AG09319 (cell line): ENCODE results near the gene CCDC91.

Source experiments
- DNase-seq: peaks from one replicate; pipeline ENCODE4 v3.0.0-alpha.2; 2010; ENCODE audit warnings: low read depth; ENCODE audit errors: extremely low read depth
- CTCF ChIP-seq: IDR thresholded peaks from 2 replicates; pipeline ENCODE4 v1.5.1; 2011; ENCODE audit warnings: low read depth, mild to moderate bottlenecking, inconsistent platforms, low read length, moderate library complexity

Gene CCDC91

GRCh38 chr12:28219827-28220226, 29.6 kb downstream of the CCDC91 start:
- no peak for DNase-seq
- TF ChIP-seq CTCF: no peak

GRCh38 chr12:28222081-28222700, 31.9 kb downstream of the CCDC91 start:
- TF ChIP-seq CTCF: no peak
- no peak for DNase-seq

GRCh38 chr12:28223025-28223554, 32.8 kb downstream of the CCDC91 start:
- TF ChIP-seq CTCF: no peak
- DNase-seq: no peak

GRCh38 chr12:28223858-28224257, 33.6 kb downstream of the CCDC91 start:
- TF ChIP-seq CTCF: no peak
- no peak for DNase-seq

- no peak for DNase-seq
- TF ChIP-seq CTCF: no peak
Measured at GRCh38 chr12:28226705-28227104, 36.4 kb downstream of the CCDC91 start.

- no peak for DNase-seq
- TF ChIP-seq CTCF: no peak
Measured at GRCh38 chr12:28227251-28227650, 37.0 kb downstream of the CCDC91 start.

GRCh38 chr12:28231248-28231647, 41.0 kb downstream of the CCDC91 start:
- no peak for TF ChIP-seq CTCF
- DNase-seq: no peak
